ENCODE results near the gene RASL10A. TPM values are rescaled to one million over a fixed set of nuclear protein-coding genes. Genes with fewer than 3 reads are reported as not detected.

The RASL10A gene
- total and polyA plus RNA-seq, 9 of the 15 experiments (the other 6 are each of a cell fraction or from before 2014, with no cell fraction given), result 0.17 to 1.2 (median 0.45) TPM; not detected in 3

GRCh38 chr22:29267858-29268510 lies 47.5 kb downstream of the RASL10A start, which contains the start of the genes EWSR1 and RHBDD3 (continued):
- no peak for TF ChIP-seq ZNF280B (CRISPR knock-in tag; IDR thresholded peaks at IDR 0.05)
- peak; percentile 52; the same call in 1 of the 2 replicates for TF ChIP-seq RNF2 (IDR thresholded peaks at IDR 0.05)
- TF ChIP-seq CEBPG (CRISPR knock-in tag; IDR thresholded peaks at IDR 0.05), result peak; percentile 49; the same call in 1 of the 2 replicates
- no peak; a peak in 1 of 4 replicates for TF ChIP-seq CEBPG (tag; conservative IDR thresholded peaks at IDR 0.05 in 1 of 2, IDR thresholded peaks at IDR 0.05 in 1 of 2)

GRCh38 chr22:29267462-29267857 lies 48.0 kb downstream of the RASL10A start:
- Histone ChIP-seq H3K27ac (ENCODE audit: extremely low read depth, low read depth, low read length) (peak overlapping the region; percentile 100), H3K4me3 (peak overlapping the region; percentile 91), H3K9me1 (ENCODE audit: control insufficient read depth, insufficient read depth, low read length) (peaks cover 3% of the 10 kb centered on the region), H2AFZ (ENCODE audit: low read depth, low read length) (peak overlapping the region; percentile 100), H4K20me1 (replicated peaks; ENCODE audit: control insufficient read depth, insufficient read depth, low read length) (peaks cover 32% of the 10 kb centered on the region), H3K36me3 (ENCODE audit: control insufficient read depth, insufficient read depth, low read length) (peaks cover 66% of the 10 kb centered on the region), H3K9ac (ENCODE audit: insufficient read depth in 1 of 2, low read depth in 2 of 2, low read length in 2 of 2) (peak overlapping the region; percentile 100), H3K27me3 (ENCODE audit: control insufficient read depth in 2 of 2, insufficient read depth in 2 of 2, low read length in 2 of 2) (no peaks in the 10 kb centered on the region), H3K4me1 (replicated peaks in 1 of 2; ENCODE audit: control insufficient read depth in 2 of 2, insufficient read depth in 2 of 2, low read length in 2 of 2) (peaks cover 24 to 31% of the 10 kb centered on the region in 2 experiments; a peak in 4 of 5 replicates), H3K79me2 (ENCODE audit: control insufficient read depth, insufficient read depth, low read length) (peaks cover 69% of the 10 kb centered on the region), H3K9me3 (replicated peaks; ENCODE audit: control insufficient read depth, insufficient read depth, low read depth, low read length) (no peaks in the 10 kb centered on the region), H3K4me2 (ENCODE audit: insufficient read depth, low read length) (peak overlapping the region; percentile 96)
- in situ Hi-C loops (cut with MboI), result no loop called here
- ChIA-PET CTCF (ENCODE audit: low intra/inter-chr PET ratio) (no interaction called here), POLR2A (interaction anchor here (0.6 to 2.9 kb wide), 10 partner anchors 9 to 1917 kb away, joined by 3 to 10 read pairs (median 4); partner anchors contain the start of gene XBP1)
- ATAC-seq (no peak), DNase-seq (ENCODE audit: extremely low read depth in 1 of 4, low spot score in 3 of 4) (no peak), FAIRE-seq (no peak)
- TSS peak; percentile 67 for BruUV-seq (replicated peaks)
- intact Hi-C loops (cut with micrococcal nuclease), result loop anchor here (10.0 kb wide), 1 partner anchor 383 kb away; the partner anchor contains the start of gene ZNRF3
- 0% methylated on average over 21 of the region's 32 CpGs for WGBS (ENCODE audit: insufficient coverage, low coverage, missing lambda C conversion rate)
- TF ChIP-seq MYC (IDR thresholded peaks at IDR 0.05; ENCODE audit: low read depth, low read length) (no peak), MYC (CRISPR knock-in tag; IDR thresholded peaks at IDR 0.05; ENCODE audit: borderline replicate concordance, low read depth) (0 out of 2 replicates have a peak, but pooled peaks have one; percentile 13), BCOR (IDR thresholded peaks at IDR 0.05) (0 out of 2 replicates have a peak, but pooled peaks have one; percentile 34), MAZ (CRISPR knock-in tag; conservative IDR thresholded peaks at IDR 0.05 in 1 of 2, IDR thresholded peaks at IDR 0.05 in 1 of 2) (0 out of 4 replicates have a peak, but pooled peaks of 1 of the 2 experiments have one; percentile 19), ZNF232 (CRISPR knock-in tag; IDR thresholded peaks at IDR 0.05) (0 out of 2 replicates have a peak, but pooled peaks have one; percentile 15), ZBTB17 (CRISPR knock-in tag; IDR thresholded peaks at IDR 0.05) (0 out of 2 replicates have a peak, but pooled peaks have one; percentile 20), ZNF197 (CRISPR knock-in tag; IDR thresholded peaks at IDR 0.05; ENCODE audit: low read depth) (0 out of 2 replicates have a peak, but pooled peaks have one; percentile 4)

Data from K562 (cell line).